Left ventricle myocardium inferior (tissue), 1 donor: ENCODE data around the gene GABBR2. TPM values are rescaled to one million over a fixed set of nuclear protein-coding genes. Genes with fewer than 3 reads are reported as not detected.

Source experiments
- DNase-seq: peaks from one replicate; pipeline ENCODE4 v3.0.0-alpha.2; 2020
- H3K27ac ChIP-seq: fragments of 200-600 bp; replicated peaks from 2 replicates; pipeline ENCODE4 v1.8.0; 2021
- H3K27me3 ChIP-seq: fragments of 200-600 bp; 2 replicates; pipeline ENCODE4 v1.8.0; 2021; ENCODE audit warnings: low read depth
- H3K36me3 ChIP-seq: fragments of 200-600 bp; 2 replicates; pipeline ENCODE4 v1.8.0; 2021
- H3K4me1 ChIP-seq: fragments of 200-600 bp; 2 replicates; pipeline ENCODE4 v1.8.0; 2021
- H3K4me3 ChIP-seq: fragments of 200-600 bp; 2 replicates; pipeline ENCODE4 v1.8.0; 2021; ENCODE audit warnings: mild to moderate bottlenecking, moderate library complexity
- H3K9me3 ChIP-seq: fragments of 200-600 bp; replicated peaks from 2 replicates; pipeline ENCODE4 v1.8.0; 2021
- intact Hi-C: fragments of 100-400 bp; cut with micrococcal nuclease; formaldehyde crosslinking; loops from one replicate; pipeline ENCODE4 v1.11.0; 2022
- total RNA-seq: library from RNA; stranded (reverse); fragmentation: NEBNext Ultra II Directional; extraction: Animal tissue kit (Norgen Biotek cat#: 25700); gene quantifications from one replicate; pipeline ENCODE4 v1.2.1, GENCODE V29; 2021
- TF ChIP-seq, protein P1 (sequence below): fragments of 200-600 bp; IDR thresholded peaks from 2 replicates; pipeline ENCODE4 v1.8.0; 2021; ENCODE audit warnings: antibody characterized with exemption, mild to moderate bottlenecking, borderline replicate concordance
- donor health status: DM: no; HTN: yes; CAD: no; lungs with severe emphysema.

The GABBR2 gene
- total RNA-seq, 1 donor from 2014 or later: 1.1 TPM

DNA sequence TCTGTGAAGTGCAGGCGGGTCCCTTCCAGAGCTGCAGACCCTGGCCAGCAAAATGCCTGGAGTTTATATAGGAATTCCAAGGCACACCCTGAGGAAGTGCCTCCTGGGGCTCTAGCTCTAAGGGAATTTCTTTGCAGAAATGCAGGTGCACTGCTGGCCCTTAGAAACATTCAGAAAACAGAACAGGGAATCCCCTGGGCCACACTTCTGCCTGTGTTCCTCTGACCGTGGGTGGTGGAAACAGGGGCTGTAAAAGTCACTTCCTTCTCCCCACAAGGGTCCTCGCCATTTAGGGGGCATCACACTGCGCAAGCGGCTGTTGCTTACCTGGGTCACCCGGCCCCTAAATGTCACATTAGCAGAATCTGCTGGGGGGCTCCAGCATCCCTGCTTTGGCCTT is 312.5 kb downstream of the GABBR2 start:
- no peak overlapping the region for H3K27ac ChIP-seq
- intact Hi-C loops: no loop called here
- no peaks in the 10 kb centered on the region for H3K36me3 ChIP-seq
- H3K27me3 ChIP-seq: peaks cover 53% of the 10 kb centered on the region
- H3K9me3 ChIP-seq: no peaks in the 10 kb centered on the region
- DNase-seq: no peak
- TF ChIP-seq, protein P1, sequence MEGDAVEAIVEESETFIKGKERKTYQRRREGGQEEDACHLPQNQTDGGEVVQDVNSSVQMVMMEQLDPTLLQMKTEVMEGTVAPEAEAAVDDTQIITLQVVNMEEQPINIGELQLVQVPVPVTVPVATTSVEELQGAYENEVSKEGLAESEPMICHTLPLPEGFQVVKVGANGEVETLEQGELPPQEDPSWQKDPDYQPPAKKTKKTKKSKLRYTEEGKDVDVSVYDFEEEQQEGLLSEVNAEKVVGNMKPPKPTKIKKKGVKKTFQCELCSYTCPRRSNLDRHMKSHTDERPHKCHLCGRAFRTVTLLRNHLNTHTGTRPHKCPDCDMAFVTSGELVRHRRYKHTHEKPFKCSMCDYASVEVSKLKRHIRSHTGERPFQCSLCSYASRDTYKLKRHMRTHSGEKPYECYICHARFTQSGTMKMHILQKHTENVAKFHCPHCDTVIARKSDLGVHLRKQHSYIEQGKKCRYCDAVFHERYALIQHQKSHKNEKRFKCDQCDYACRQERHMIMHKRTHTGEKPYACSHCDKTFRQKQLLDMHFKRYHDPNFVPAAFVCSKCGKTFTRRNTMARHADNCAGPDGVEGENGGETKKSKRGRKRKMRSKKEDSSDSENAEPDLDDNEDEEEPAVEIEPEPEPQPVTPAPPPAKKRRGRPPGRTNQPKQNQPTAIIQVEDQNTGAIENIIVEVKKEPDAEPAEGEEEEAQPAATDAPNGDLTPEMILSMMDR: no peak
- H3K4me1 ChIP-seq: no peaks in the 10 kb centered on the region
- no peak overlapping the region for H3K4me3 ChIP-seq

DNA sequence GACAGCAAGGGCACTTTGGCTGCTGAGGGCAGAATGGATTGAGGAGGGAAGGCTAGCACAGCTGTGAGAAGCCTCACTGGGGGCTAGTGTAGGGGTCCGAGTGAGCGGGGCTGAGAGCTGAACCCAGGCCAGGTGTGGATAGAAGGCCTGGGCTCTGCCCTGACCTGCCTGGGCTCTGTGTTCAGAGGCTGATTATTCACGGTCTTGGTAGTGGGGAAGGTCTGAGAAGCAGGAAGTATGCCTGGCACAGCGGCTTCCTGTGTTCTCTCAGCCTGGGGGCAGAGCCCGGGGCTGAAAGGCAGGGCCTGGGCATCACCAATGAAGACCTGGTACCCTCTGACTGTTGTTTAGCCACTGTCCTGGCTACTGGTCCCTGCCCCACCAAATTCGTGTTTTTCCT is 316.9 kb downstream of the GABBR2 start:
- intact Hi-C loops: no loop called here

DNA sequence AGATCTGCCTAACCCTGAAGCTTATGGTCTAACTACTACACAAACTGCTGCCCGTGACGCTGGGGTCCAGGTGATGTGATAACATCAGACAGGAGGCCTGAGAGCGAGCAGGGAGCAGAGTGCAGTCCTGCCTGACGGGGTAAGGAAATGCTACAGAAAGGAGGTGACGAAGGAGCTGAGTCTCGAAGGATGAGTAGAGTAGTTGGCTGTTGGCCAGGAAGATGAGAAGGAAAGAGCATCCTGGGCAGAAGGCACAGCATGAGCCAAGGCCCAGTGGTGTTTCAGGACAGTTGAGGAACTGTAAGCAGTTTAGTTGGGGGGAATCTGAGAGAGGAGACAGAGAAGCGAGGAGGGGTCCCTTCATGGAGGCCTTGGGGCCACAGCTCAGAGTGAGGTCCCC is 317.3 kb downstream of the GABBR2 start:
- intact Hi-C loops: no loop called here
- no peaks in the 10 kb centered on the region for H3K4me1 ChIP-seq
- peaks cover 26% of the 10 kb centered on the region for H3K27me3 ChIP-seq
- H3K9me3 ChIP-seq: no peaks in the 10 kb centered on the region
- DNase-seq: no peak
- TF ChIP-seq, protein P1: no peak
- H3K4me3 ChIP-seq: no peak overlapping the region
- H3K36me3 ChIP-seq: no peaks in the 10 kb centered on the region
- no peak overlapping the region for H3K27ac ChIP-seq

More for the DNA sequence above, 316.9 kb downstream of the GABBR2 start:
- Histone ChIP-seq H3K9me3 (no peaks in the 10 kb centered on the region), H3K4me3 (no peak overlapping the region), H3K36me3 (no peaks in the 10 kb centered on the region), H3K27ac (no peak overlapping the region), H3K4me1 (no peaks in the 10 kb centered on the region), H3K27me3 (peaks cover 30% of the 10 kb centered on the region)
- TF ChIP-seq, protein P1: no peak
- no peak for DNase-seq

DNA sequence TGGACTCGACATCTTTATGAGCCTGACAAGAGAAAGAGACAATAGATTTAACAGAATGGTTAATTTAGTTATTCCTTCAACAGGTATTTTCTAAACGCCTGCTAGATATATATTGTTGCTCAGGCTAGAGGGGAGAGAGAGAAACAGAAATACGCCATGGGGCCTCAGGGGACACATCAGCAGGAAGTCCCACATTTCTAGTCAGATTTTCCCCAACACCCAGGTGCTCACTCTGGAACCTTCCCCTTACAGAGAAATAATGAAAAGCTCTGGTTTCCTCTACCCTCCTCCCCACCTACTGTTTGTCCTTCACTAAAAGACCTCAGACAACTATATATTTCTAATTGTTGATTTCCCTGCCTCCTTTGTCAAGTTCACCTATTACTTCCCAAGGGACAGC is 323.0 kb downstream of the GABBR2 start:
- DNase-seq: no peak
- Histone ChIP-seq H3K27me3 (peaks cover 5% of the 10 kb centered on the region), H3K36me3 (no peaks in the 10 kb centered on the region), H3K9me3 (no peaks in the 10 kb centered on the region), H3K4me3 (no peak overlapping the region), H3K4me1 (no peaks in the 10 kb centered on the region), H3K27ac (no peak overlapping the region)
- intact Hi-C loops: no loop called here
- TF ChIP-seq, protein P1: no peak

DNA sequence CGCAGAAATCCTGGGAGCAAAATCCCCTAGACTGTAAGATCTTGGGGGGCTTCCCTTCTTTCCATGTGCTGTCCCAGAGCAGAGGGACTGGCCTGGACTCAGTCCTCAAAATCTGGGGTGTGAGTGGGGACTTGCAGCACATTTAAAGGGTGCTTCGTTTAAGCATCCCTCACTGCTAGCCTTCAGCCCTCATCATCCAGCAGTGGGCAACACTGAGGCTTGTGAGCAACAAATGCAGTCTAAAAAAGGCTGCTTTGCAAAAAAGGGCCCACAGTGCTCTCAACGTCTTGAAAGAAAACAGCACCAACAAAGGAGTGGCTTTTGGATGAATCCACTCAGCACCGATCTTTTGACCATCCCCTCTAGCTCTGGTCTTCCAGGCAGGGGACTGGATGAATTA is 325.0 kb downstream of the GABBR2 start:
- DNase-seq: no peak
- intact Hi-C loops: no loop called here
- no peaks in the 10 kb centered on the region for H3K9me3 ChIP-seq
- no peaks in the 10 kb centered on the region for H3K36me3 ChIP-seq
- no peak overlapping the region for H3K27ac ChIP-seq
- no peaks in the 10 kb centered on the region for H3K27me3 ChIP-seq
- TF ChIP-seq, protein P1: no peak
- peaks cover 4% of the 10 kb centered on the region for H3K4me1 ChIP-seq
- no peak overlapping the region for H3K4me3 ChIP-seq
